K562 (cell line): Measurements from ENCODE around the gene DBNL. TPM values are rescaled to one million over a fixed set of nuclear protein-coding genes. Genes with fewer than 3 reads are reported as not detected.
"Not testable (repeated sequence)": the region's sequence is repeated elsewhere in the genome, so short reads cannot be mapped to it uniquely, and the experiment has no call there.

Experiments
- ARID1B ChIP-seq: fragments of 450-650 bp; IDR thresholded peaks from 2 replicates; pipeline ENCODE4 v1.6.1; 2016; ENCODE audit warnings: antibody characterized with exemption, mild to moderate bottlenecking, inconsistent platforms
- BCOR ChIP-seq: fragments of 450-650 bp; IDR thresholded peaks from 2 replicates; pipeline ENCODE4 v1.6.1; 2016
- C11orf30 ChIP-seq: fragments of 450-650 bp; IDR thresholded peaks from 2 replicates; pipeline ENCODE4 v1.6.1; 2016; ENCODE audit warnings: low read depth, mild to moderate bottlenecking
- CXXC5 ChIP-seq: fragments of 250-450 bp; sonication (Bioruptor Pico); IDR thresholded peaks from 2 replicates; pipeline ENCODE4 v1.8.0; 2022; ENCODE audit warnings: inconsistent platforms, mild to moderate bottlenecking, moderate library complexity
- EGR1 ChIP-seq: fragments of 450-650 bp; conservative IDR thresholded peaks from 2 replicates; pipeline ENCODE4 v1.6.1; 2017; ENCODE audit warnings: mild to moderate bottlenecking
- ETV1 ChIP-seq: fragments of 450-650 bp; conservative IDR thresholded peaks from 2 replicates; pipeline ENCODE4 v1.6.1; 2016; ENCODE audit warnings: missing genetic modification characterization, control low read depth, low read depth, missing compliant biosample characterization
- GABPA ChIP-seq: fragments of 200-800 bp; sonication (Bioruptor generic); conservative IDR thresholded peaks from 2 replicates; pipeline ENCODE4 v1.6.1; 2016; ENCODE audit warnings: low read depth, missing genetic modification characterization, missing compliant biosample characterization
- HCFC1 ChIP-seq: IDR thresholded peaks from 2 replicates; pipeline ENCODE4 v1.6.1; 2012; ENCODE audit warnings: low read depth, low read length, improper control_type of control experiment
- JUND ChIP-seq, 2 experiments: IDR thresholded peaks; 2 replicates in 1 of 2; 3 replicates in 1 of 2; pipeline ENCODE4 v1.6.1; 2011; ENCODE audit warnings: borderline replicate concordance in 2 of 2, low read depth in 2 of 2, low read length in 2 of 2, improper control_type of control experiment in 1 of 2, missing biosample characterization in 1 of 2, missing genetic modification characterization in 1 of 2, missing genetic modification reagents in 1 of 2
- MTA2 ChIP-seq: fragments of 450-650 bp; IDR thresholded peaks from 2 replicates; pipeline ENCODE4 v1.6.1; 2016; ENCODE audit warnings: low read depth
- POLR2B ChIP-seq: fragments of 450-650 bp; IDR thresholded peaks from 2 replicates; pipeline ENCODE4 v1.6.1; 2018; ENCODE audit warnings: low read depth; ENCODE audit not compliant: partially characterized antibody
- TARDBP ChIP-seq: fragments of 450-650 bp; IDR thresholded peaks from 2 replicates; pipeline ENCODE4 v1.6.1; 2016
- TEAD1 ChIP-seq, 2 experiments: fragments of 450-650 bp in 1 of 2; sonication (generic) in 1 of 2; formaldehyde crosslinking; IDR thresholded peaks; 2 replicates each; pipeline versions ENCODE4 v1.4.0 to v1.8.0; 2020 to 2022; ENCODE audit warnings: mild to moderate bottlenecking in 2 of 2, missing genetic modification reagents in 1 of 2
- ZBTB40 ChIP-seq, 2 experiments: fragments of 450-650 bp in 1 of 2; sonication (generic) in 1 of 2; formaldehyde crosslinking in 1 of 2; IDR thresholded peaks; 2 replicates each; pipeline versions ENCODE4 v1.7.1 to v1.9.0; 2016 to 2022; ENCODE audit warnings: inconsistent platforms in 1 of 2, mild to moderate bottlenecking in 1 of 2, missing genetic modification reagents in 1 of 2
- ZNF639 ChIP-seq, 2 experiments: fragments of 200-800 bp in 1 of 2; sonication (Bioruptor generic) in 1 of 2; sonication (generic) in 1 of 2; formaldehyde crosslinking in 1 of 2; IDR thresholded peaks in 1 of 2; conservative IDR thresholded peaks in 1 of 2; 2 replicates each; pipeline versions ENCODE4 v1.5.0 to v1.6.1; 2016 to 2020; ENCODE audit warnings: missing compliant biosample characterization in 1 of 2, missing genetic modification characterization in 1 of 2, missing genetic modification reagents in 1 of 2
- polyA plus RNA-seq, 8 experiments: library from polyadenylated mRNA; depleted of rRNA in 4 of 8; stranded (reverse) in 5 of 8; unstranded in 3 of 8; fragments of >200 nt; fragmentation: Nextera tagmentation in 2 of 8; fragmentation: Illumina TruSeq in 1 of 8; extraction: Ambion mirVana in 2 of 8; extraction: Trizol in 1 of 8; gene quantifications; 2 replicates each; pipeline versions ENCODE4 v1.2.1 to v1.2.3, GENCODE V29; 2011 to 2014; ENCODE audit warnings: inconsistent platforms in 1 of 8, missing spikeins in 1 of 8
- total RNA-seq, 7 experiments: library from RNA; depleted of rRNA in 6 of 7; stranded (reverse); fragments of >200 nt in 6 of 7; fragmentation: Illumina TruSeq in 2 of 7; extraction: Trizol in 2 of 7; gene quantifications; 2 replicates each; pipeline versions ENCODE4 v1.2.1 to v1.2.3, GENCODE V29; 2011 to 2021; ENCODE audit warnings: low replicate concordance in 1 of 7

Gene DBNL
- total and polyA plus RNA-seq, 9 of the 15 experiments (the other 6 are each of a cell fraction or from before 2014, with no cell fraction given) = 1.9 to 65.1 (median 38.9) TPM

GRCh38 chr7:44018857-44019807, 25.4 kb upstream of the DBNL start (continued):
- peak; percentile 87 for TF ChIP-seq ZBTB40 (IDR thresholded peaks at IDR 0.05)
- TF ChIP-seq ZBTB40 (CRISPR knock-in tag; IDR thresholded peaks at IDR 0.05); JUND (tag; IDR thresholded peaks at IDR 0.05; ENCODE audit: borderline replicate concordance, low read depth, low read length): not testable (repeated sequence)
- peak; percentile 42; the same call in 1 of the 2 replicates for TF ChIP-seq ETV1 (tag)
- TF ChIP-seq ARID1B = peak; percentile 24; the same call in 1 of the 2 replicates
- peak; percentile 85 for TF ChIP-seq EGR1
- peak; percentile 63; the same call in 1 of the 2 replicates for TF ChIP-seq BCOR
- 0 out of 2 replicates have a peak, but pooled peaks have one; percentile 62 for TF ChIP-seq TARDBP
- peak; percentile 74 for TF ChIP-seq POLR2B
- TF ChIP-seq GABPA = peak; percentile 91
- TF ChIP-seq HCFC1 = peak; percentile 76
- TF ChIP-seq JUND (IDR thresholded peaks at IDR 0.05; ENCODE audit: borderline replicate concordance, low read depth, low read length) = peak; percentile 38; the same call in 1 of the 2 replicates
- 0 out of 2 replicates have a peak, but pooled peaks have one; percentile 17 for TF ChIP-seq MTA2
- TF ChIP-seq C11orf30 = peak; percentile 95
- peak; percentile 90 for TF ChIP-seq CXXC5 (CRISPR knock-in tag)
- TF ChIP-seq TEAD1 (CRISPR knock-in tag; IDR thresholded peaks at IDR 0.05) = peak; percentile 52 to 65; a peak in 1 of 4 replicates
- TF ChIP-seq ZNF639 (CRISPR knock-in tag; conservative IDR thresholded peaks at IDR 0.05 in 1 of 2, IDR thresholded peaks at IDR 0.05 in 1 of 2) = 0 out of 4 replicates have a peak, but pooled peaks of 1 of the 2 experiments have one; percentile 52
